ENCODE measurements around the gene LSAMP.

- TF ChIP-seq ZNF282 (CRISPR knock-in tag; IDR thresholded peaks at IDR 0.05) (no peak), CTCF (IDR thresholded peaks at IDR 0.05 in 2 of 3, conservative IDR thresholded peaks at IDR 0.05 in 1 of 3; ENCODE audit: insufficient read depth in 2 of 3, low read depth in 1 of 3, low read length in 3 of 3) (no peak), MTA1 (IDR thresholded peaks at IDR 0.05; ENCODE audit: borderline replicate concordance) (no peak), ZNF274 (IDR thresholded peaks at IDR 0.05; ENCODE audit: borderline replicate concordance, low read depth, low read length) (no peak), PREB (CRISPR knock-in tag; IDR thresholded peaks at IDR 0.05) (no peak), MAZ (CRISPR knock-in tag; conservative IDR thresholded peaks at IDR 0.05 in 1 of 2, IDR thresholded peaks at IDR 0.05 in 1 of 2) (no peak), PRMT5 (CRISPR knock-in tag; IDR thresholded peaks at IDR 0.05) (no peak), RHOXF2B (CRISPR knock-in tag; conservative IDR thresholded peaks at IDR 0.05) (no peak), STAT6 (CRISPR knock-in tag; IDR thresholded peaks at IDR 0.05) (no peak), CBX3 (IDR thresholded peaks at IDR 0.05; ENCODE audit: borderline replicate concordance in 1 of 2, low read length in 2 of 2) (no peak)
- TF ChIP-seq, protein P1, sequence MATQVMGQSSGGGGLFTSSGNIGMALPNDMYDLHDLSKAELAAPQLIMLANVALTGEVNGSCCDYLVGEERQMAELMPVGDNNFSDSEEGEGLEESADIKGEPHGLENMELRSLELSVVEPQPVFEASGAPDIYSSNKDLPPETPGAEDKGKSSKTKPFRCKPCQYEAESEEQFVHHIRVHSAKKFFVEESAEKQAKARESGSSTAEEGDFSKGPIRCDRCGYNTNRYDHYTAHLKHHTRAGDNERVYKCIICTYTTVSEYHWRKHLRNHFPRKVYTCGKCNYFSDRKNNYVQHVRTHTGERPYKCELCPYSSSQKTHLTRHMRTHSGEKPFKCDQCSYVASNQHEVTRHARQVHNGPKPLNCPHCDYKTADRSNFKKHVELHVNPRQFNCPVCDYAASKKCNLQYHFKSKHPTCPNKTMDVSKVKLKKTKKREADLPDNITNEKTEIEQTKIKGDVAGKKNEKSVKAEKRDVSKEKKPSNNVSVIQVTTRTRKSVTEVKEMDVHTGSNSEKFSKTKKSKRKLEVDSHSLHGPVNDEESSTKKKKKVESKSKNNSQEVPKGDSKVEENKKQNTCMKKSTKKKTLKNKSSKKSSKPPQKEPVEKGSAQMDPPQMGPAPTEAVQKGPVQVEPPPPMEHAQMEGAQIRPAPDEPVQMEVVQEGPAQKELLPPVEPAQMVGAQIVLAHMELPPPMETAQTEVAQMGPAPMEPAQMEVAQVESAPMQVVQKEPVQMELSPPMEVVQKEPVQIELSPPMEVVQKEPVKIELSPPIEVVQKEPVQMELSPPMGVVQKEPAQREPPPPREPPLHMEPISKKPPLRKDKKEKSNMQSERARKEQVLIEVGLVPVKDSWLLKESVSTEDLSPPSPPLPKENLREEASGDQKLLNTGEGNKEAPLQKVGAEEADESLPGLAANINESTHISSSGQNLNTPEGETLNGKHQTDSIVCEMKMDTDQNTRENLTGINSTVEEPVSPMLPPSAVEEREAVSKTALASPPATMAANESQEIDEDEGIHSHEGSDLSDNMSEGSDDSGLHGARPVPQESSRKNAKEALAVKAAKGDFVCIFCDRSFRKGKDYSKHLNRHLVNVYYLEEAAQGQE (IDR thresholded peaks at IDR 0.05; ENCODE audit: borderline replicate concordance), result no peak
- TF ChIP-seq, protein P1 (CRISPR knock-in tag; IDR thresholded peaks at IDR 0.05; ENCODE audit: low read depth), result no peak
These were observed 77.4 kb downstream of the LSAMP start for GRCh38 chr3:116367761-116368395.
